NB4 (cell line): ENCODE data around the gene DPH2.

Source experiments
- POLR2A ChIP-seq: IDR thresholded peaks from 2 replicates; pipeline ENCODE4 v1.6.1; 2011; ENCODE audit warnings: mild to moderate bottlenecking; ENCODE audit not compliant: insufficient read length; ENCODE audit errors: extremely low read depth
- TF ChIP-seq, protein P1 (sequence below): IDR thresholded peaks from one replicate; pipeline ENCODE4 v1.5.1; 2012; ENCODE audit warnings: low read depth, low read length

DNA sequence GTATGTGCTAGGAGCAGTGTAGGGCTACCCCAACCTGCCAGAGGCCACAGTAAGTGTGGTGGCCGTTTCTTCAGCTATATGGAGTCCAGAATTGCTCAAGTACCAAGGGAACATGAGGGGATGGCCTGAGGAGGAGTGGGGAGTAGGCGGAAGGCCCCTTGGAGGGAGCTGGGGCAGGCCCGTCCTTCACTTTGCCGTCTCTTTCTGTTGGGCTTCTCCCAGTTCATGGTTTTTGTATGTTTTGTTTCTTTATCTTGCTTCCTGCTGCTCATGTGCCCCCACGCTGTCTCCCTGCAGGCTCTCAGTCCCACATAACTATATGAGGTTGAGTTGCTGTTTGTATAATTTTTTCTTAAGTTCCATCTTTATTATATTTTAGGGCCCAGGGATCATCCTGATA lies 5.9 kb upstream of the DPH2 start:
- TF ChIP-seq, protein P1, sequence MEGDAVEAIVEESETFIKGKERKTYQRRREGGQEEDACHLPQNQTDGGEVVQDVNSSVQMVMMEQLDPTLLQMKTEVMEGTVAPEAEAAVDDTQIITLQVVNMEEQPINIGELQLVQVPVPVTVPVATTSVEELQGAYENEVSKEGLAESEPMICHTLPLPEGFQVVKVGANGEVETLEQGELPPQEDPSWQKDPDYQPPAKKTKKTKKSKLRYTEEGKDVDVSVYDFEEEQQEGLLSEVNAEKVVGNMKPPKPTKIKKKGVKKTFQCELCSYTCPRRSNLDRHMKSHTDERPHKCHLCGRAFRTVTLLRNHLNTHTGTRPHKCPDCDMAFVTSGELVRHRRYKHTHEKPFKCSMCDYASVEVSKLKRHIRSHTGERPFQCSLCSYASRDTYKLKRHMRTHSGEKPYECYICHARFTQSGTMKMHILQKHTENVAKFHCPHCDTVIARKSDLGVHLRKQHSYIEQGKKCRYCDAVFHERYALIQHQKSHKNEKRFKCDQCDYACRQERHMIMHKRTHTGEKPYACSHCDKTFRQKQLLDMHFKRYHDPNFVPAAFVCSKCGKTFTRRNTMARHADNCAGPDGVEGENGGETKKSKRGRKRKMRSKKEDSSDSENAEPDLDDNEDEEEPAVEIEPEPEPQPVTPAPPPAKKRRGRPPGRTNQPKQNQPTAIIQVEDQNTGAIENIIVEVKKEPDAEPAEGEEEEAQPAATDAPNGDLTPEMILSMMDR: no peak
- no peak for TF ChIP-seq POLR2A
